Stimulated activated CD4-positive, alpha-beta T cell treated with anti-CD3 and anti-CD28 coated beads, Interleukin-1b, Interleukin-23, amount 100 ng/mL, for 1 hour (primary cell): Measurements from ENCODE around the gene METTL21A.

Experiments
- DNase-seq, 2 donors: peaks; one replicate each; pipeline ENCODE4 v3.0.0-alpha.2; 2020; ENCODE audit warnings: low read depth in 2 of 2

Gene METTL21A

DNA sequence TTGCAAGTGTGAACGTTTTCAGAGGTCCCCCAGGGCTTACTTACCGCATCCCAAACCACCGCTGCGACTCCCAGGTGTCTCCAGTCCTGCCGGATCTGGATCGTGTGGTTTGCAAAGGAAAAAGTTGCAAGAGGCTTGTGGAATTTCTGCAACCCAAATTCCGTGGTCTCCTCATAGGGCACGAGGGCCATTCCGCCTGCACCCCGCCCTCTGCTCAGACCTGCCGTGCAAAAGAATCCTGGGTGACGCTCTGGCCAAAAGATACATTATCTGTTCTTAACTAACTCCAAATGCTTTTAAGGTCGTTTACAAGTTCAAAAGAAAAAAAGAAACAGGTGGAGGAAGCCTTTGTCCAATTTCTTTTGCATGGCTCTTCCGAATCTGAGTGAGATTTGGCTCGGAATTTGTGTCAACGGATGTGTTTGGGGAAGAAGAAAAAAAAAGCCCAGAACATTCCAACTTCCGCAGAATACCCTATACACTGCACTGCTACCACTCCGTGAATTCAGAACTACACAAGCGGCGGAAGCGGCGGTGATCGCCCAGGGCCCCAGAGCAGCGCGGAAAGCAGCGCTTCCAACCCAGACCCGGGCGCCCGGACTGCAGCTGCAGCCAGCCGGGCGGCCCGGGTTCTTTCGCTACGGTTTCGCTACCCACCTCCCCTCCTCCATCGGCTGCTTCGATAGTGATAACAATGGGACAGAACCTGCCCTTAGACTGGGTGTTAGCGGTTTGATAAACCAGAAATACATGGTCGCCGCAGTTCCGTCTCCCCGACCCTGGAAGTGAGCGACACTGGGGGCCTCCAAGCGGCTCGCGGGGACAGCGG lies 795 bp downstream of the METTL21A start:
- peak in 1 of 2 donors; percentile 32 for DNase-seq

DNA sequence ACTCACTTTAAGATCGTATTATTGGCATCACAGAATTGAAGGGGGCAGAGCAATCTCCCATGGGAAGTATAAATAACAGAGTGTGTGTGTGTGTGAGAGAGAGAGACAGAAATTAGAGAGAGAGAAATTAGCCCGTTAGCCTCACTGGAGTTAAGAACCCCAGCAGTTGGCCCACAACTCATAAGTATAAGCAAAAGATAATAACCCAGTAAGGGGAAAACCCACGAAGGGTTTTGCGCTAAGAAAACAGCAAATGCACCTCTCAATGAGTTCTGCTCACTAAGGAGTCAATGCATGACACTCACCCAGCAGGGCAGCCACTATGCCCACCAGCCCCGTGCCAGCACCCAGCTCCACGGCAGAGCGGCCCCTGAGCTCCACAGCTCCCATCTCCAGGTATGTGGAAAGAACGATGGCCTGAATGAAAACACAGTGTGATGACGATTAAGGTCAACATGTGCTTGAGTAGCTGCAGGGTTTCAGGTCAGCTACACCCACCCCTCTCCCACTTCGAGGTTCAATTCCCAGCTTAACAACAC lies 3.6 kb downstream of the METTL21A start:
- DNase-seq: no peak

DNA sequence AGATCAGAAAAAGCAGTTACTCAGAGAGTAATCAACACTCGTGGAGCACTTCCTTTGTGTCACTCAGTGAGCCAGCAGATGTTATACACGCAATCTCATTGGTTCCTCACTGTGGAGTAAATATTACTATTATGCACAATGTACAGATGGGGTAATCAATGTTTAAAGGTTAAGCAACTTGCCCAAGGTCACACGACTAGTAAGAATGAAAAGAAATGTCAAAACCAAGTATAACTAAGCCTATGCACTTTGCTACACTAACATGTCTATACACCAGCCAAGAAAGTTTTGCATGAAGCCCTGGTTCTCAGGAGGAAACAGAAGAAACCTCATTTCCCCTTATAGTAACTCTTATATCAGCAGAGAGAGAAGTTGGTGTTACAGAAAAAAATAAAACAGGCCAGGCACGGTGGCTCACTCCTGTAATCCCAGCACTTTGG lies 5.4 kb downstream of the METTL21A start:
- no peak for DNase-seq

DNA sequence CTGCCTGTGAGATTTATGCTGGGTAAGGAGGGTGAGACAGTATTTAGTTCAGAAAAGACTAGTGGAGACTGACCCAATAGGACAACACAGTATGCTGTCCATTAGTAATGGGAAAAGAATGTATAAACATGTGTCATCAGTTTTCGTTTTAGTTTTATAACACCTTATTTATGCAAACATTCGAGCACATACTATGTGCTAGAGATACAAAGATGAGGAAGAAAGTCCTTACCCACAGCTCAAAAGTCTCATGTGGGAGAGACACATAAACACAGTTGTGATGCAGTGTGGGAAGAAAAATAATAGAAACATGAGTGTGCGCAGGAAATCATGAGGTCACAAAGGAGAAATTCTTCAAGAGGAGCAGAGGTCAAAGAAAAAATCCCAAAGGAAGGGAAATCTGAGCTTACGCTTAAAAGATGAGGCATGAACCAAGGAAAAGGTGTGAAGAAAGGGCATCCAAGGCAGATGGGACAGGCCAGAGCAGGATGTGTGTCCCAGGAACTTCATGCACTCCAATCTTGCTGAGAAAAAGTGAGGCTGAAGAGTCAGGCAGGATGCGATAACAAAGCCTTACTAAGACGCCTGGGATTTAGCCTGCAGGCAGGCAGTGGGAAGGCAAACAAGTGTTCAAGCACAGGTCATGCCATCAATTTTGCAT lies 8.1 kb downstream of the METTL21A start:
- no peak for DNase-seq

DNA sequence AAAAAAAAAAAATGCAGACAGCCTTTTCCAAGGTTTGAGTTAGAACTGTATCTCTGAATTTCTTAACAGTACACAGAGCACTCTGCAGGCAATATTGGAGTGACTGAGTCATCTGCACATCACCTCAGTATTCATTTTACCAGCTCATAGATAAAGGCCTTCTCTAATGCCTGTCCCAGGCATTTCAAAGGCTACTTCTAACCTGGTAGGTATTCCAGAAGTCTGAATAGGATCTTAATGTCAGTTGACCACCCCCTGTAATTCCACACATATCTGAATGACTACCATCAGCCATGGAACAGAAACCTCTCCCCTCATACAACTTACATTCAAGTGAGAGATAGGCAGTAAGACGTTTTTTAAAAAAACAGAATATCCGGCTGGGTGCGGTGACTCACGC lies 9.0 kb downstream of the METTL21A start:
- no peak for DNase-seq

DNA sequence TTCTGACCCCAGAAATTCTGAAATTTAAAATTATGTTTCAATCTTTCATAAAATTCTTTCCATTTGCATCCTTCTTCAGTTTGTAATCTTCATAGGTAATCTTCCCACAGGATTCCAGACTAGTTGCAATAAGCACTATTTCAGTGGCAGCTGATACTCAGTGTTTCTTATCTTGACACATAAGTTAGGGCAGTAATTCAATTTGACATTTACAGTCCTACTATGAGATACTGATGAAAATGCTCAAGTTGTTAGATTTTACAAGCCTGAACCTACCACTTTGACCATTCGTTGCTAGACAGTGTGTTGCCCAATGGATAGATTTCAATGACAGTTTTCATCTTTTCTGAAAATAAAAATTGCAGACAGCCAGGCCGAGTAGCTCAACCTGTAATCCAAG lies 10.4 kb downstream of the METTL21A start:
- DNase-seq: no peak

DNA sequence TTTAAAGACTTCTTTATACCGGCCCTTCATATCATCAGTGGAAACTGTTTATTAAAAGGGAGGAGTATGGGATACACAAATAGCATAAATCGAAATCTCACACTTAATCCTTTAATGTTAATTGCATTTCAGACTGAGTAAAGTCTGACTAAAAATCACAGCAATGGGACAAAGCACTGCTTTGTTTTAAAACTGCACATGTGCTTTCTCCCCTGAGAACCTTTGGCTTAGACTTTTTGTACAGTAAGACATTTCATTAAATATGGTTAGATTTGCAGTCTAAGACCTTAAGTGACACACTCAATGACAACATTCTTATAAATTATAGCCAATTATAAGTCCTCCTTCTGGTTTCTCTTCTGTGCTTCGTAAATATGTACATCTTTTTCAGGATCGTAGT lies 12.5 kb downstream of the METTL21A start:
- DNase-seq: no peak

DNA sequence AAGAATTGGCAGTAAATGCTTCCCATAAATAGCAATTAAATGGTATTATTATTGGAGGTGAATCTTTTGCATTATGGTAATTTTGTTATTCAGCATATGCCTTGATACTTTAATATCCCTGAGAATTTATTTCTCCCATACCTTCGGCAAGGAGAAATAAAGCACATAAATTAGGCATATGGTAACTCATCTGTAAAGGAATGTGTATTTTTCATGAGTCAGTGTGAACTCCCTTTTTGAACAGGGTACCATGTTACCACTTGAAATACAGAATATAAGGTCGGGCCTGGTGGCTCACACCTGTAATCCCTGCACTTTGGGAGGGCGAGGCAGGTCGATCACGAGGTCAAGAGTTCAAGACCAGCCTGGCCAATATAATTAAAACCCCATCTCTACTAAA lies 18.4 kb downstream of the METTL21A start:
- no peak for DNase-seq

DNA sequence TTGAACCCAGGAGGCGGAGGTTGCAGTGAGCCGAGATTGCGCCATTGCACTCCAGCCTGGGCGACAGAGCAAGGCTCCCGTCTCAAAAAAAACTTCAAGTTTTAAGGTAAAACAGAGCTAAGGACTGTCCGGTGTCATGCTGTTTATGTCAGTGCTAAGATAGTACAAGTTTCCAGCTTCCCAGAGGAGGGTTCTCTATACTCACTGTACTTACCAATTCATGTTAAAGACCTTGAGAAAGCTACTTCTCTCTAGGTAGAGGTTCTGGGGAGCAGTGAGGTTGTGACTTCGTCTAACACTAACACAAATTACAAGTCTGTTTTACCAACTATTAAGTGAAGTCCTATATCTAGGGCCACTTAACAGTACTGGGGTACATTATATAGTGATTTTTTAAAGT lies 18.8 kb downstream of the METTL21A start:
- DNase-seq: no peak

DNA sequence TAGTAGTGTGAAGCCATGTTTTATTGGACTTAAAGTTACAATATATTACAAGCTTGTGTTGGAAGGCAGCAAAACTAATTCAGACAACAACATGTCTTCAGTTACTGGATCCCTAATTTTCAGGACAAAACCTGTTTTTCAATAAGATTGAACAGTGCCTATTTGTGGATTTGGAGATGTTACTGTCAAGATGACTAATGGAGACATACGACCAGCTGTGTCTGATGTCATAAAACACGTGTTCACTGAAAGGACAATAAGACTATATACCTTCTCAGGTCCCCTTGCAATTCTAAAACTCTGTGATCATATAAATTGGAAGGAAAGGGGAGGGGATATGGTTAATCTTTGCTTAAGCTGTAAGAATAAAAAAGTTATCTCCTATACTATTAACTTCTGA lies 21.7 kb downstream of the METTL21A start:
- DNase-seq: no peak

DNA sequence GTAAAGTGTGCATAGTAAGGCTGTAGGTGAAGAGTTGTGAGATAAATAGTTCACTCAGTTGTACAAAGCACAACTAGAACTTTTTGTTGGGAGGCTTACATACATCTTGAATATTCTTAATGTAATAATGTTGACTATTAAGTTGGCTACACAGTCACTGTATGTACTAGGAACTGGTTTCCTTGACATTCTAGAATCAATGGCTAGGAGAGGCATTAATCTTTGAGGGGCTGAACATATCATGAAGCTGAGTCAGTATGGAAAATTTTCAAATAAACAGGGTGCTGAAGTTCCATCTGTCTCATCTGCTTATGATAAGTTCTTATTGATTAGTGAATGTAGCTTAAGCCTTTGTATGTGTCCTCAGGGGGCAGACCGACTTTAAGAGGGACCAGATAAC lies 23.4 kb downstream of the METTL21A start:
- no peak for DNase-seq

DNA sequence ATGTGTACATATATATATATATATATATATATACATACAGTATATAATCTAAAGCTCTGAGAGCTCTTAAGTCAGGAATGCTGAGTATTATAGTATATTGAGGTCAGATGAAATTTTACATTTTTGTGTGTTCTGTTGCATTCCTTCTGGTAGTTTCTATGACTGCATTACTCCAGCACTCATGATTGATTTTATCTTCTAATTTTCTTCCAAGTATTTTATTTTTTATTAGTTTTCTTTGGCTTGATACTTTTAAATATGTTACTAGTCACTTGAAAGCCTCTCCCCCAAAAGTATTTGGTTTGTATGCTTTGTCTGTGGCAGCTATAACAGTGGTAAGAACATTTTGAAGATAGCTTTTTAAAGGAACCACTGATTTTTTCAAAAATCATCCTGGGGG lies 25.0 kb downstream of the METTL21A start:
- DNase-seq: no peak

DNA sequence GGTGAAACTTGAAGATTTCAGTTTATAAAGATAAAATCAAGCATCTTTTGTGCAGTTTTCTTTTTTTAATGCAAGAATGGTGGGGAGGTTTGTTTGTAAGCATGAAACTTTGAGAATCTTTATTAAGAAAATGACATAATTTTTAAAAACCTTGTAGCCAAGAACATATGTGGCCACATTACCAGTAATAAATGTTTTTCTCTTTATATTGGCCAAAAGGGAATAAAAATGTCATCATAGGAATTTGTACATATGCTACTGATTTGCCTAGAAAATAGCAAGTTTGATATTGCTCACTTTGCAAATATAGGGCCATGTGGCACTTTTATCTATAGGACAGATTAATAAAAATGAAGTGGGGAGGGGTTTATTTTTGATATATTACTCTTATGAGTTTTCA lies 25.6 kb downstream of the METTL21A start:
- no peak for DNase-seq

DNA sequence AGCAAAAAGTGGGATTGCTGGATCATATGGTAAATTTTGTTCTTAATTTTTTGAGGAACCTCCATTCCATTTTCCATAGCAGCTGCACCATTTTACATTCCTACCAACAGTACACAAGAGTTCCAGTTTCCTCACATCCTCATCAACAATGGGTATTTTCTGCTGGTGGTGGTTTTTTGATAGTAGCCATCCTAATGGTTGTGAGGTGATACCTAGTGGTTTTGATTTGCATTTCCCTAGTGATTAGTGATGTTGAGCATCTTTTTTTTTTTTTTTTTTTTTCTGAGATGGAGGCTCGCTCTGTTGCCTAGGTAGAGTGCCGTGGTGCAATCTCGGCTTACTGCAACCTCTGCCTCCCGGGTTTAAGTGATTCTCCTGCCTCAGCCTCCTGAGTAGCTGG lies 30.5 kb downstream of the METTL21A start:
- no peak for DNase-seq

DNA sequence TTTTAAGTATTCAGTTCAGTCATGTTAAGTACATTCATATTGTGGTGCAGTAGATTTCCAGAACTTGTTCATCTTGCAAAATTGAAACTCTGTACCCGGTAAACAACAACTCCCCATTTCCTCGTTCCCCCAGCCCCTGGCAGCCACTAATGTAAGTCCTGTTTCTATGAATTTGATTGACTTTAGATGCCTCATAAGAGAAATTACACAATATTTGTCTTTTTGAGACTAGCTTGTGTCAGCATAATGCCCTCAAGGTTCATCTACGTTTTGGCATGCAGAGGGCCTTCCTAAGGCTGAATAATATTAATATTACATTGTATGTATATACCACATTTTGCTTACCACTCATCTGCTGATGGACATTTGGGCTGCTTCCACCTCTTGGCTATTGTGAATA lies 30.9 kb downstream of the METTL21A start:
- DNase-seq: no peak

DNA sequence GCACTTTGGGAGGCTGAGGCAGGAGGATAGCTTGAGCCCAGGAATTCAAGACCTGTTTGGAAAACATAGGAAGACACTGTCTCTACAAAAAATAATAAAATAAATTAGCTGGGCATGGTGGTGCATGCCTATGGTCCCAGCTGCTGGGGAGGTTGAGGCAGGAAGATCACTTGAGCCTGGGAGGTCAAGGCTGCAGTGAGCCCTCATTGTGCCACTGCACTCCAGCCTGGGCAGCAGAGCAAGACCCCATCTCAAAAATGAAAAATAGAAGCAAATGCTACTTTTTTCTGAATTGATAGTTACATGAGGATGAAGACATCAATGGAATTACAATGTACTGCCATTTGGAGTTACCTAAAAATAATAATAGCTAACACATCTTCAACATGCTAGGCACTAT lies 31.9 kb downstream of the METTL21A start:
- DNase-seq: no peak

DNA sequence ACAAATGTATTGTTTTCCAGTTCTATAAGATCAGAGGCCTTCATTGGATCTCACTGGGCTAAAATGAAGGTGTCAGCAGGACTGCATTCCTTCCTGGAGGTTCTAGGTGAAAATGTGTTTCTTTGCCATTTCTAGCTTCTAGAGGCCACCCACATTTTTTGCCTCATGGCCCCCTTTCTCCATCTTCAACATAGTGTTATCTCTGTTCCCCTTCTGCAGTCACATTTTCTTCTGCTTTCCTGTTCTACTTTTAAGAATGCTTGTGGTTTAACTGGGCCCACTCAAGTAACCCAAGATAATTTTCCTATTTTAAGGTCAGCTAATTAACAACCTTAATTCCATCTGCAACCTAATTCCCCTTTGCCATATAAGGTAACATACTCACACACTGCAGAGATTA lies 36.1 kb downstream of the METTL21A start:
- no peak for DNase-seq

DNA sequence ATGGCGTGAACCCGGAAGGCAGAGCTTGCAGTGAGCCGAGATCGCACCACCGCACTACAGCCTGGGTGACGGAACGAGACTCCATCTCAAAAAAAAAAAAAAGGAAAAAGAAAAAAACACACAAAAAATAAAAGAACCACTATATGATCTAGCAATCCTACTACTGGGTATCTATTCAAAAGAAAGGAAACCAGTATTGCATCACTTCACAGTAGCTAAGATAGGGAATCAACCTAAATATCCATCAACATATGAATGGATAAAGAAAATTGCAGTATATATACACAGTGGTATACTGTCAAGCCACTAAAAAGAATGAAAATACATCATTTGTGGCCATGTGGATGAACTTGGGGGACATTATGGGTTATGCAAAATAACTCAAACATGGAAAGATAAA lies 37.9 kb downstream of the METTL21A start:
- no peak for DNase-seq

DNA sequence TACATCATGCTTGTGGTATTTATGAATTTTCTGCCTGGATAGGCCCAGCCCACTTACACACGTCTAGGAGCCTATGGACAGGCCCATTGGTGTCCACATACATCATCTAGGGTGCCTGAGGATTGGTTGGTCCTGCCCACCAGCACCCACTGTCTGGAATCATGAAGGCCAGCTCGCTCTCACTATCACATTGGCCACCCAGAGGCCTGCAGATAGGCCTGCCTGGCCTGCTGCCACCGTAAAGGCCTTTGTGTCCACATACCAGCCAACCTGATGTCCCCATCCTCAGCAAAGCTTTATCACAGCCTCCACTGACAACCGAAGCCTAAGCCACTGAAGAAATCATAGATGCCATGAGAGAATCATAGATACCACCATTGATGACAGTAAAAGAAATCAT lies 40.2 kb downstream of the METTL21A start:
- DNase-seq: no peak

DNA sequence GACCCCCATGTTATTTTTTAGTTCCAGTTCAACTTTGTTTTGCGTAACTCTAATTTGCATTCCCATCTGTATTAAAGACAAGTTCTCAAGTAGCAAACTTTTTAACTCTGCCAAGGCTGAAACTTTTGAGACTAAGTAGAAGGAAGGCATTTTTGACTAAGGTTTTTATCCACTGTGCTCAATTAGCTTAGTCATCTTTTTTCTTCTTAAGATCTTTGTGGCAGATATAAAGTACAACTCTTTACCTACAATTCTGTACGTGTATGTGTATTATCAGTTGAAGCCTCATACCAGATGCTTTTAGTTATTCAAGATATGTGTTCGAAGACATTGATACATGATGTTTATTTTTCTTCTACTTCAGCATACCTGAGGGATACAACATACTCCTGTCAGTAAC lies 53.8 kb downstream of the METTL21A start:
- DNase-seq: no peak

DNA sequence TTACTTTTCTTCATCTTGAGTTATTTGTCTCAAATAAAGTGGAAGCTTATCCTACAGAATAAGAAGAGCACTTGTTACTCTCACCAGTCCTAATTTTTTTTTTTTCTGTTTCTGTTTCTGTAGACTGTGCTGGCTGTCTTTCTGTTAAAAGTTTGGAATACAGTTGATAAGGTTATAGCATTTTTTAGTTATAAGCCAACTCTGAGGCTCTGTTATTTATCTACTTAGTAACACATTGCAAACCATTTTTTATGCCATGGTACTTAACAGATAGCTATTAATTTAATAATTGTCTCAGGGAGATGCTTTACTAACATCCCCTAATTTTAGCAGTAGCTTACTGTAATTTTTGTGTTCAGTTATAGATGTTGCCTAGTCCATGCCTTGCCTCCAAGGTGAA lies 57.5 kb downstream of the METTL21A start:
- DNase-seq: no peak

DNA sequence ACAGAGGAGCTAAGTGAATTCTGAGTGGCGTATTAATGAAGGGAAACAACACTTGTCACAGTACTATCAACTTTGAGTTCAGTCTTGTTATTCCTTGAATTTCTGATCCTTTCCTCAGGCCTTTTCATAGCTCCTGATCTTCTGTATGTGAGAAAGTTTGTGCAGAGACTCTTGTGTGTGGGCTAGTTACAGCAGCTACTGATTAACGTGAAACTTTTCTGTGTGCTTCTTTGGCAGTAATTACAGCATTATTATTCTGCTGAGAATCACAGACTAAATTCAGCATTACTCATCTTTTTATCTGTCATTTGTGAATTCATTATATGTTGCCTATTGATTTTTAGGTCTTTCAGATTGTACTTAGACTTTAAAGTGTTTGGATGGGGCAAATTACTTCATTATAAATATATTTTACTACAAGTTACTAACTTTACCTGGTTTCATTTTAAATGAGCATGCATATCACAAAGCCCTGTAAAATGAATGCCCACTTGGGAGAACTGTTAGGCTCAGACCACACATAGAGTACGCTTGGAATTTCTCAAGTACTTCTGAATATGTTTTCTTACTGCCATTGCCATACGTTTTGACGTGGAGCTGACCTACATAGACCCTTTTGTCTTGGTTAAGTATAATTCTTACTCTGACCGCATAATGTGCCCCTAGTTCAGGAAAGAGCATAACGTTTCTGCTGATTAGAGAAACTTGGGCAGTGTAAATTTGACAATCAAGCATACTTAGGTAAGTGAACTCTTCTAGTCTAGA lies 59.3 kb downstream of the METTL21A start:
- no peak for DNase-seq
